ENCODE results near the gene ITM2A.

ITM2A gene

GRCh38 chrX:79366873-79367749 is at the start of gene ITM2A:
TSS of gene ITM2A (minus strand) at chrX:79367334. CDS start at chrX:79367215, 119 bp downstream.
- DNase-seq (ENCODE audit: insufficient read length, low spot score) = no peak
- peak; percentile 99 for FAIRE-seq

GRCh38 chrX:79415056-79415455 is 47.9 kb upstream of the ITM2A start:
- FAIRE-seq = no peak
- no peak for DNase-seq (ENCODE audit: insufficient read length, low spot score)

GRCh38 chrX:79413963-79414362 is 46.8 kb upstream of the ITM2A start:
- DNase-seq (ENCODE audit: insufficient read length, low spot score) (no peak), FAIRE-seq (peak; percentile 8)

- DNase-seq (ENCODE audit: insufficient read length, low spot score) = no peak
- FAIRE-seq = peak; percentile 28
Observed at GRCh38 chrX:79412972-79413371, 45.8 kb upstream of the ITM2A start.

- FAIRE-seq = no peak
Observed at GRCh38 chrX:79412166-79412565, 45.0 kb upstream of the ITM2A start.

GRCh38 chrX:79409657-79410056 is 42.5 kb upstream of the ITM2A start:
- DNase-seq (ENCODE audit: insufficient read length, low spot score) (no peak), FAIRE-seq (no peak)

More at GRCh38 chrX:79412166-79412565, 45.0 kb upstream of the ITM2A start:
- DNase-seq (ENCODE audit: insufficient read length, low spot score) = no peak

- no peak for FAIRE-seq
- DNase-seq (ENCODE audit: insufficient read length, low spot score) = no peak
Observed at GRCh38 chrX:79408623-79409322, 41.6 kb upstream of the ITM2A start.

- FAIRE-seq (no peak), DNase-seq (ENCODE audit: insufficient read length, low spot score) (no peak)
Observed at GRCh38 chrX:79400623-79401022, 33.5 kb upstream of the ITM2A start.

GRCh38 chrX:79375340-79375739 is 8.2 kb upstream of the ITM2A start:
- no peak for DNase-seq (ENCODE audit: insufficient read length, low spot score)
- FAIRE-seq = no peak

- no peak for FAIRE-seq
- no peak for DNase-seq (ENCODE audit: insufficient read length, low spot score)
Observed at GRCh38 chrX:79371640-79372039, 4.5 kb upstream of the ITM2A start.

- DNase-seq (ENCODE audit: insufficient read length, low spot score) = no peak
- FAIRE-seq = no peak
Observed at GRCh38 chrX:79371101-79371500, 4.0 kb upstream of the ITM2A start.

- DNase-seq (ENCODE audit: insufficient read length, low spot score) = no peak
- no peak for FAIRE-seq
Observed at GRCh38 chrX:79369871-79370270, 2.7 kb upstream of the ITM2A start.

- no peak for FAIRE-seq
- no peak for DNase-seq (ENCODE audit: insufficient read length, low spot score)
Observed at GRCh38 chrX:79368441-79368840, 1.3 kb upstream of the ITM2A start.

- DNase-seq (ENCODE audit: insufficient read length, low spot score) (no peak), FAIRE-seq (peak; percentile 93)
Observed at GRCh38 chrX:79367907-79368306, 773 bp upstream of the ITM2A start.

GRCh38 chrX:79366556-79366872 is 620 bp downstream of the ITM2A start:
- DNase-seq (ENCODE audit: insufficient read length, low spot score) (no peak), FAIRE-seq (no peak)

GRCh38 chrX:79365591-79365990 is 1.5 kb downstream of the ITM2A start:
- FAIRE-seq (no peak), DNase-seq (ENCODE audit: insufficient read length, low spot score) (no peak)

GRCh38 chrX:79364306-79364705 is 2.8 kb downstream of the ITM2A start:
- DNase-seq (ENCODE audit: insufficient read length, low spot score) (no peak), FAIRE-seq (peak; percentile 91)

- peak; percentile 4 for FAIRE-seq
- no peak for DNase-seq (ENCODE audit: insufficient read length, low spot score)
Observed at GRCh38 chrX:79361192-79361870, 5.8 kb downstream of the ITM2A start.

GRCh38 chrX:79336869-79337815 is 30.0 kb downstream of the ITM2A start:
- no peak for FAIRE-seq
- no peak for DNase-seq (ENCODE audit: insufficient read length, low spot score)

- DNase-seq (ENCODE audit: insufficient read length, low spot score) (no peak), FAIRE-seq (no peak)
Observed at GRCh38 chrX:79330022-79330421, 37.1 kb downstream of the ITM2A start.

Data from GM19239 (cell line).